ENCODE results near the gene PRKG1.

The PRKG1 gene

GRCh38 chr10:51986516-51986915 lies 912.2 kb downstream of the PRKG1 start:
- H3K4me2 ChIP-seq (ENCODE audit: low read length), result no peak overlapping the region
- no peaks in the 10 kb centered on the region for H3K36me3 ChIP-seq (ENCODE audit: control insufficient read depth, low read length)
- TF ChIP-seq, protein P1, sequence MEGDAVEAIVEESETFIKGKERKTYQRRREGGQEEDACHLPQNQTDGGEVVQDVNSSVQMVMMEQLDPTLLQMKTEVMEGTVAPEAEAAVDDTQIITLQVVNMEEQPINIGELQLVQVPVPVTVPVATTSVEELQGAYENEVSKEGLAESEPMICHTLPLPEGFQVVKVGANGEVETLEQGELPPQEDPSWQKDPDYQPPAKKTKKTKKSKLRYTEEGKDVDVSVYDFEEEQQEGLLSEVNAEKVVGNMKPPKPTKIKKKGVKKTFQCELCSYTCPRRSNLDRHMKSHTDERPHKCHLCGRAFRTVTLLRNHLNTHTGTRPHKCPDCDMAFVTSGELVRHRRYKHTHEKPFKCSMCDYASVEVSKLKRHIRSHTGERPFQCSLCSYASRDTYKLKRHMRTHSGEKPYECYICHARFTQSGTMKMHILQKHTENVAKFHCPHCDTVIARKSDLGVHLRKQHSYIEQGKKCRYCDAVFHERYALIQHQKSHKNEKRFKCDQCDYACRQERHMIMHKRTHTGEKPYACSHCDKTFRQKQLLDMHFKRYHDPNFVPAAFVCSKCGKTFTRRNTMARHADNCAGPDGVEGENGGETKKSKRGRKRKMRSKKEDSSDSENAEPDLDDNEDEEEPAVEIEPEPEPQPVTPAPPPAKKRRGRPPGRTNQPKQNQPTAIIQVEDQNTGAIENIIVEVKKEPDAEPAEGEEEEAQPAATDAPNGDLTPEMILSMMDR (IDR thresholded peaks at IDR 0.05; ENCODE audit: low read depth, low read length, poor library complexity, severe bottlenecking), result no peak
- TF ChIP-seq EZH2phosphoT487 (IDR thresholded peaks at IDR 0.05; ENCODE audit: borderline replicate concordance, low read length), result no peak
- H3K9me2 ChIP-seq (replicated peaks; ENCODE audit: control insufficient read depth, low read length), result no peaks in the 10 kb centered on the region
- no peaks in the 10 kb centered on the region for H3K27me3 ChIP-seq (ENCODE audit: control insufficient read depth, low read length)
- no peak overlapping the region for H3K4me3 ChIP-seq (ENCODE audit: low read length)
- no peaks in the 10 kb centered on the region for H4K20me1 ChIP-seq (ENCODE audit: control insufficient read depth, insufficient read depth, low read depth, low read length)
- no peaks in the 10 kb centered on the region for H3K79me2 ChIP-seq (ENCODE audit: control insufficient read depth, low read length)
- no peak overlapping the region for H3K27ac ChIP-seq (ENCODE audit: low read depth, low read length)
- H3K9me3 ChIP-seq (ENCODE audit: control insufficient read depth, insufficient read depth, low read length), result no peaks in the 10 kb centered on the region
- no peaks in the 10 kb centered on the region for H3F3A ChIP-seq (ENCODE audit: control insufficient read depth, insufficient read depth)
- no peaks in the 10 kb centered on the region for H3K4me1 ChIP-seq (ENCODE audit: control insufficient read depth, low read length)

GRCh38 chr10:51993475-51993874 lies 919.2 kb downstream of the PRKG1 start:
- Histone ChIP-seq H3K27me3 (ENCODE audit: control insufficient read depth, low read length) (no peaks in the 10 kb centered on the region), H3K4me2 (ENCODE audit: low read length) (no peak overlapping the region), H3K36me3 (ENCODE audit: control insufficient read depth, low read length) (no peaks in the 10 kb centered on the region), H3K9me2 (replicated peaks; ENCODE audit: control insufficient read depth, low read length) (no peaks in the 10 kb centered on the region), H3K79me2 (ENCODE audit: control insufficient read depth, low read length) (no peaks in the 10 kb centered on the region), H3K4me3 (ENCODE audit: low read length) (no peak overlapping the region), H4K20me1 (ENCODE audit: control insufficient read depth, insufficient read depth, low read depth, low read length) (no peaks in the 10 kb centered on the region), H3F3A (ENCODE audit: control insufficient read depth, insufficient read depth) (no peaks in the 10 kb centered on the region), H3K27ac (ENCODE audit: low read depth, low read length) (no peak overlapping the region), H3K9me3 (ENCODE audit: control insufficient read depth, insufficient read depth, low read length) (no peaks in the 10 kb centered on the region), H3K4me1 (ENCODE audit: control insufficient read depth, low read length) (no peaks in the 10 kb centered on the region)
- TF ChIP-seq, protein P1 (IDR thresholded peaks at IDR 0.05; ENCODE audit: low read depth, low read length, poor library complexity, severe bottlenecking), result no peak
- no peak for TF ChIP-seq EZH2phosphoT487 (IDR thresholded peaks at IDR 0.05; ENCODE audit: borderline replicate concordance, low read length)

- no peaks in the 10 kb centered on the region for H3K4me1 ChIP-seq (ENCODE audit: control insufficient read depth, low read length)
- TF ChIP-seq, protein P1 (IDR thresholded peaks at IDR 0.05; ENCODE audit: low read depth, low read length, poor library complexity, severe bottlenecking), result no peak
- TF ChIP-seq EZH2phosphoT487 (IDR thresholded peaks at IDR 0.05; ENCODE audit: borderline replicate concordance, low read length), result no peak
- H3F3A ChIP-seq (ENCODE audit: control insufficient read depth, insufficient read depth), result no peaks in the 10 kb centered on the region
- H3K4me3 ChIP-seq (ENCODE audit: low read length), result no peak overlapping the region
- H3K27me3 ChIP-seq (ENCODE audit: control insufficient read depth, low read length), result peaks cover 23% of the 10 kb centered on the region
- H3K27ac ChIP-seq (ENCODE audit: low read depth, low read length), result no peak overlapping the region
- no peak overlapping the region for H3K4me2 ChIP-seq (ENCODE audit: low read length)
- H3K79me2 ChIP-seq (ENCODE audit: control insufficient read depth, low read length), result no peaks in the 10 kb centered on the region
- no peaks in the 10 kb centered on the region for H4K20me1 ChIP-seq (ENCODE audit: control insufficient read depth, insufficient read depth, low read depth, low read length)
- no peaks in the 10 kb centered on the region for H3K9me2 ChIP-seq (replicated peaks; ENCODE audit: control insufficient read depth, low read length)
- no peaks in the 10 kb centered on the region for H3K9me3 ChIP-seq (ENCODE audit: control insufficient read depth, insufficient read depth, low read length)
- no peaks in the 10 kb centered on the region for H3K36me3 ChIP-seq (ENCODE audit: control insufficient read depth, low read length)
Measured at GRCh38 chr10:51999096-51999495, 924.8 kb downstream of the PRKG1 start.
